CD1c-positive myeloid dendritic cell (primary cell): ENCODE measurements around the gene CEP112.
"Not testable (repeated sequence)": the region's sequence is repeated elsewhere in the genome, so short reads cannot be mapped to it uniquely, and the experiment has no call there.

ENCODE experiments used
- DNase-seq: peaks from one replicate; pipeline ENCODE4 v3.0.0-alpha.2; 2016; ENCODE audit errors: extremely low spot score

The CEP112 gene

GRCh38 chr17:65826577-65826976 lies 365.4 kb downstream of the CEP112 start:
- DNase-seq = not testable (repeated sequence)

- no peak for DNase-seq
Measured at GRCh38 chr17:65824901-65825300, 367.0 kb downstream of the CEP112 start.

GRCh38 chr17:65823713-65824112 lies 368.2 kb downstream of the CEP112 start:
- no peak for DNase-seq

GRCh38 chr17:65820811-65821210 lies 371.1 kb downstream of the CEP112 start:
- no peak for DNase-seq

GRCh38 chr17:65820306-65820705 lies 371.6 kb downstream of the CEP112 start:
- no peak for DNase-seq

GRCh38 chr17:65819810-65820209 lies 372.1 kb downstream of the CEP112 start:
- DNase-seq = no peak

GRCh38 chr17:65817951-65818350 lies 374.0 kb downstream of the CEP112 start:
- DNase-seq = no peak

- DNase-seq = no peak
Measured at GRCh38 chr17:65814418-65814817, 377.5 kb downstream of the CEP112 start.

- no peak for DNase-seq
Measured at GRCh38 chr17:65813306-65813705, 378.6 kb downstream of the CEP112 start.

GRCh38 chr17:65811043-65811442 lies 380.9 kb downstream of the CEP112 start:
- no peak for DNase-seq

GRCh38 chr17:65809366-65809765 lies 382.6 kb downstream of the CEP112 start:
- no peak for DNase-seq

GRCh38 chr17:65808566-65808965 lies 383.4 kb downstream of the CEP112 start:
- DNase-seq = not testable (repeated sequence)

GRCh38 chr17:65807361-65807760 lies 384.6 kb downstream of the CEP112 start:
- DNase-seq = no peak

GRCh38 chr17:65801513-65801912 lies 390.4 kb downstream of the CEP112 start:
- no peak for DNase-seq

- no peak for DNase-seq
Measured at GRCh38 chr17:65800655-65801054, 391.3 kb downstream of the CEP112 start.

GRCh38 chr17:65799869-65800268 lies 392.1 kb downstream of the CEP112 start:
- no peak for DNase-seq

- no peak for DNase-seq
Measured at GRCh38 chr17:65799454-65799853, 392.5 kb downstream of the CEP112 start.

GRCh38 chr17:65797809-65798208 lies 394.1 kb downstream of the CEP112 start:
- no peak for DNase-seq

- DNase-seq = no peak
Measured at GRCh38 chr17:65797101-65797500, 394.8 kb downstream of the CEP112 start.

- no peak for DNase-seq
Measured at GRCh38 chr17:65794572-65794971, 397.4 kb downstream of the CEP112 start.

- no peak for DNase-seq
Measured at GRCh38 chr17:65790241-65790640, 401.7 kb downstream of the CEP112 start.

- no peak for DNase-seq
Measured at GRCh38 chr17:65787503-65787902, 404.4 kb downstream of the CEP112 start.

- no peak for DNase-seq
Measured at GRCh38 chr17:65786479-65786878, 405.5 kb downstream of the CEP112 start.

GRCh38 chr17:65785109-65785508 lies 406.8 kb downstream of the CEP112 start:
- peak; percentile 17 for DNase-seq

- no peak for DNase-seq
Measured at GRCh38 chr17:65783845-65784334, 408.0 kb downstream of the CEP112 start.
